IPS-18c (cell line): ENCODE data around the gene XIRP2.

Source experiments
- H3K4me3 ChIP-seq: 2 replicates; pipeline ENCODE4 v1.7.0; 2013; ENCODE audit warnings: low read depth, mild to moderate bottlenecking, low read length, moderate library complexity; ENCODE audit not compliant: insufficient read depth
- H3K9me3 ChIP-seq: one replicate; pipeline ENCODE4 v1.6.1; 2013; ENCODE audit warnings: mild to moderate bottlenecking, low read length, moderate library complexity; ENCODE audit not compliant: control insufficient read depth, insufficient read depth

The XIRP2 gene

GRCh38 chr2:167190053-167190452 is 301.8 kb downstream of the XIRP2 start:
- no peaks in the 10 kb centered on the region for H3K9me3 ChIP-seq
- no peak overlapping the region for H3K4me3 ChIP-seq

GRCh38 chr2:167191588-167191987 is 303.3 kb downstream of the XIRP2 start:
- H3K4me3 ChIP-seq: no peak overlapping the region
- H3K9me3 ChIP-seq: no peaks in the 10 kb centered on the region

GRCh38 chr2:167192833-167193232 is 304.6 kb downstream of the XIRP2 start:
- H3K9me3 ChIP-seq: no peaks in the 10 kb centered on the region

GRCh38 chr2:167196461-167197252 is 308.4 kb downstream of the XIRP2 start:
- Histone ChIP-seq H3K9me3 (no peaks in the 10 kb centered on the region), H3K4me3 (no peak overlapping the region)

More at GRCh38 chr2:167192833-167193232, 304.6 kb downstream of the XIRP2 start:
- no peak overlapping the region for H3K4me3 ChIP-seq

- H3K9me3 ChIP-seq: no peaks in the 10 kb centered on the region
- no peak overlapping the region for H3K4me3 ChIP-seq
Measured at GRCh38 chr2:167198009-167198408, 309.7 kb downstream of the XIRP2 start.

GRCh38 chr2:167198576-167198975 is 310.3 kb downstream of the XIRP2 start:
- H3K4me3 ChIP-seq: no peak overlapping the region

GRCh38 chr2:167200019-167200418 is 311.7 kb downstream of the XIRP2 start:
- H3K9me3 ChIP-seq: no peaks in the 10 kb centered on the region

More at GRCh38 chr2:167198576-167198975, 310.3 kb downstream of the XIRP2 start:
- H3K9me3 ChIP-seq: no peaks in the 10 kb centered on the region

GRCh38 chr2:167209784-167210183 is 321.5 kb downstream of the XIRP2 start:
- no peaks in the 10 kb centered on the region for H3K9me3 ChIP-seq
- H3K4me3 ChIP-seq: no peak overlapping the region

More at GRCh38 chr2:167200019-167200418, 311.7 kb downstream of the XIRP2 start:
- no peak overlapping the region for H3K4me3 ChIP-seq

GRCh38 chr2:167212014-167212648 is 323.9 kb downstream of the XIRP2 start:
- H3K9me3 ChIP-seq: no peaks in the 10 kb centered on the region
- no peak overlapping the region for H3K4me3 ChIP-seq

- no peak overlapping the region for H3K4me3 ChIP-seq
Measured at GRCh38 chr2:167215595-167215994, 327.3 kb downstream of the XIRP2 start.

GRCh38 chr2:167237478-167237877 is 349.2 kb downstream of the XIRP2 start:
- Histone ChIP-seq H3K4me3 (no peak overlapping the region), H3K9me3 (no peaks in the 10 kb centered on the region)

More at GRCh38 chr2:167215595-167215994, 327.3 kb downstream of the XIRP2 start:
- no peaks in the 10 kb centered on the region for H3K9me3 ChIP-seq

- no peaks in the 10 kb centered on the region for H3K9me3 ChIP-seq
- no peak overlapping the region for H3K4me3 ChIP-seq
Measured at GRCh38 chr2:167240671-167241070, 352.4 kb downstream of the XIRP2 start.

- H3K9me3 ChIP-seq: no peaks in the 10 kb centered on the region
Measured at GRCh38 chr2:167249197-167249596, 360.9 kb downstream of the XIRP2 start.

GRCh38 chr2:167253025-167253424 is 364.7 kb downstream of the XIRP2 start:
- Histone ChIP-seq H3K9me3 (no peaks in the 10 kb centered on the region), H3K4me3 (no peak overlapping the region)

More at GRCh38 chr2:167249197-167249596, 360.9 kb downstream of the XIRP2 start:
- H3K4me3 ChIP-seq: no peak overlapping the region

- Histone ChIP-seq H3K4me3 (no peak overlapping the region), H3K9me3 (no peaks in the 10 kb centered on the region)
Measured at GRCh38 chr2:167254721-167255120, 366.4 kb downstream of the XIRP2 start.

- no peak overlapping the region for H3K4me3 ChIP-seq
Measured at GRCh38 chr2:167258712-167259111, 370.4 kb downstream of the XIRP2 start.

GRCh38 chr2:167264380-167264779 is 376.1 kb downstream of the XIRP2 start:
- Histone ChIP-seq H3K9me3 (peaks cover 8% of the 10 kb centered on the region), H3K4me3 (no peak overlapping the region)

More at GRCh38 chr2:167258712-167259111, 370.4 kb downstream of the XIRP2 start:
- no peaks in the 10 kb centered on the region for H3K9me3 ChIP-seq

GRCh38 chr2:167265004-167265403 is 376.7 kb downstream of the XIRP2 start:
- Histone ChIP-seq H3K9me3 (peaks cover 8% of the 10 kb centered on the region), H3K4me3 (no peak overlapping the region)
